Panc1 (cell line): ENCODE data around the gene LRP1B. TPM values are rescaled to one million over a fixed set of nuclear protein-coding genes. Genes with fewer than 3 reads are reported as not detected.

Source experiments
- ATAC-seq: fragments of 200-7000 bp; cut with Tn5 transposase; 2 replicates; pipeline ENCODE4 v1.9.1; 2020; ENCODE audit warnings: mild to moderate bottlenecking, moderate library complexity
- BruUV-seq: library from RNA; stranded (reverse); fragments of 400-500 nt; replicated peaks from 2 replicates; lab custom pipeline; 2021; lab: Mats Ljungman, UMichigan
- CTCF ChIA-PET: fragments of 300-600 bp; sonication (Branson Sonifier 250); formaldehyde crosslinking; loops from one replicate; lab custom pipeline; 2022; ENCODE audit warnings: antibody characterized with exemption; lab: Charles Lee
- POLR2A ChIA-PET: fragments of 300-600 bp; sonication (Branson Sonifier 250); formaldehyde crosslinking; loops from one replicate; lab custom pipeline; 2022; ENCODE audit warnings: antibody characterized with exemption; lab: Charles Lee
- DNase-seq: peaks from one replicate; pipeline ENCODE4 v3.0.0-alpha.2; 2010; ENCODE audit warnings: low read depth, low spot score
- H3K27ac ChIP-seq: 2 replicates; pipeline ENCODE4 v1.5.1; 2011; ENCODE audit warnings: mild to moderate bottlenecking, low read length, inconsistent platforms
- H3K27me3 ChIP-seq: fragments of 200-500 bp; sonication (Bioruptor generic); 2 replicates; pipeline ENCODE4 v1.6.0; 2014; ENCODE audit warnings: low read length, inconsistent platforms; ENCODE audit not compliant: control insufficient read depth, insufficient read depth
- H3K36me3 ChIP-seq: fragments of 200-500 bp; sonication (Bioruptor generic); 2 replicates; pipeline ENCODE4 v1.5.1; 2014; ENCODE audit warnings: inconsistent platforms, mild to moderate bottlenecking, low read length, moderate library complexity; ENCODE audit not compliant: control insufficient read depth, insufficient read depth
- H3K4me1 ChIP-seq: 2 replicates; pipeline ENCODE4 v1.5.1; 2011; ENCODE audit warnings: inconsistent platforms, mild to moderate bottlenecking, low read length, moderate library complexity; ENCODE audit not compliant: control insufficient read depth, insufficient read depth
- H3K4me3 ChIP-seq, 2 experiments: 2 replicates each; pipeline ENCODE4 v1.5.1; 2011 to 2012; ENCODE audit warnings: low read depth in 2 of 2, low read length in 2 of 2, mild to moderate bottlenecking in 2 of 2, inconsistent platforms in 1 of 2, moderate library complexity in 1 of 2
- H3K9me3 ChIP-seq: fragments of 200-500 bp; sonication (Bioruptor generic); 2 replicates; pipeline ENCODE4 v1.5.1; 2014; ENCODE audit warnings: low read depth, mild to moderate bottlenecking, inconsistent platforms, low read length, moderate library complexity; ENCODE audit not compliant: control insufficient read depth, insufficient read depth
- POLR2AphosphoS5 ChIP-seq: IDR thresholded peaks from 2 replicates; pipeline ENCODE4 v1.6.1; 2012; ENCODE audit warnings: mild to moderate bottlenecking, low read depth, low read length, moderate library complexity
- SIN3A ChIP-seq: IDR thresholded peaks from 2 replicates; pipeline ENCODE4 v1.6.1; 2012; ENCODE audit warnings: low read depth, mild to moderate bottlenecking, low read length, moderate library complexity, borderline replicate concordance; ENCODE audit not compliant: insufficient read depth
- TCF7L2 ChIP-seq: IDR thresholded peaks from 2 replicates; pipeline ENCODE4 v1.6.1; 2011; ENCODE audit warnings: mild to moderate bottlenecking, low read depth, low read length, inconsistent platforms
- in situ Hi-C: cut with HindIII; loops from 2 replicates; pipeline ENCODE4 v1.10.0; 2016; ENCODE audit warnings: low sequenced_read_pairs, low pct_unique_long_range_greater_than_20kb
- intact Hi-C: fragments of 100-400 bp; cut with micrococcal nuclease; formaldehyde crosslinking; loops from one replicate; pipeline ENCODE4 v1.10.0; 2022; ENCODE audit not compliant: unreplicated experiment
- total RNA-seq: library from RNA; stranded (reverse); gene quantifications from one replicate; pipeline ENCODE4 v1.2.1, GENCODE V29; 2021; ENCODE audit not compliant: unreplicated experiment
- TF ChIP-seq, protein P1 (sequence below), 2 experiments: IDR thresholded peaks; 2 replicates each; pipeline ENCODE4 v1.6.1; 2011 to 2012; ENCODE audit warnings: low read depth in 2 of 2, control low read depth in 1 of 2, low read length in 1 of 2, mild to moderate bottlenecking in 1 of 2, moderate library complexity in 1 of 2; ENCODE audit not compliant: insufficient read depth in 1 of 2
- TF ChIP-seq, protein P2 (sequence below): fragments of 450-650 bp; IDR thresholded peaks from 2 replicates; pipeline ENCODE4 v1.5.1; 2017; ENCODE audit warnings: mild to moderate bottlenecking

Gene LRP1B
- total RNA-seq, 1 experiment from 2014 or later = 0.54 TPM

DNA sequence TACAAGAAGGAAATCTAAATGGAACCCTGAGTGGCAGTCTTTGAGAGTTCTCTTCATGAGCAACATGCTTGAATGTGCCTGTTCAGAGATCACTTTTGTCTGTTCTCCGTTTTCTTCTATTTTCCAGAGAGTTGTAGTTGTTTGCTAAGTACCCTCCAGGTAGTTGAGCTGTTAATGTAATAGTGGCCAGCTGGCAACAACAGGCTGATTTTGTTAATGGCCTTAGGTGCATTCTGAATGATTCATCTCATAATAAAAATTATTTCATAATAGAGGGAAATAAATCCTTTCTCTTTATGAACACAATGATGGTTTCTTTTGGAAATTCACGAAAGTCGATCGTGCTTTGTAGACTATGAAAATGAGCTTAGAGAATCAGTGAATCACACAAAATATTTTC is 136.8 kb downstream of the LRP1B start:
- TF ChIP-seq TCF7L2 = no peak
- TF ChIP-seq SIN3A = no peak
- TF ChIP-seq, protein P1, sequence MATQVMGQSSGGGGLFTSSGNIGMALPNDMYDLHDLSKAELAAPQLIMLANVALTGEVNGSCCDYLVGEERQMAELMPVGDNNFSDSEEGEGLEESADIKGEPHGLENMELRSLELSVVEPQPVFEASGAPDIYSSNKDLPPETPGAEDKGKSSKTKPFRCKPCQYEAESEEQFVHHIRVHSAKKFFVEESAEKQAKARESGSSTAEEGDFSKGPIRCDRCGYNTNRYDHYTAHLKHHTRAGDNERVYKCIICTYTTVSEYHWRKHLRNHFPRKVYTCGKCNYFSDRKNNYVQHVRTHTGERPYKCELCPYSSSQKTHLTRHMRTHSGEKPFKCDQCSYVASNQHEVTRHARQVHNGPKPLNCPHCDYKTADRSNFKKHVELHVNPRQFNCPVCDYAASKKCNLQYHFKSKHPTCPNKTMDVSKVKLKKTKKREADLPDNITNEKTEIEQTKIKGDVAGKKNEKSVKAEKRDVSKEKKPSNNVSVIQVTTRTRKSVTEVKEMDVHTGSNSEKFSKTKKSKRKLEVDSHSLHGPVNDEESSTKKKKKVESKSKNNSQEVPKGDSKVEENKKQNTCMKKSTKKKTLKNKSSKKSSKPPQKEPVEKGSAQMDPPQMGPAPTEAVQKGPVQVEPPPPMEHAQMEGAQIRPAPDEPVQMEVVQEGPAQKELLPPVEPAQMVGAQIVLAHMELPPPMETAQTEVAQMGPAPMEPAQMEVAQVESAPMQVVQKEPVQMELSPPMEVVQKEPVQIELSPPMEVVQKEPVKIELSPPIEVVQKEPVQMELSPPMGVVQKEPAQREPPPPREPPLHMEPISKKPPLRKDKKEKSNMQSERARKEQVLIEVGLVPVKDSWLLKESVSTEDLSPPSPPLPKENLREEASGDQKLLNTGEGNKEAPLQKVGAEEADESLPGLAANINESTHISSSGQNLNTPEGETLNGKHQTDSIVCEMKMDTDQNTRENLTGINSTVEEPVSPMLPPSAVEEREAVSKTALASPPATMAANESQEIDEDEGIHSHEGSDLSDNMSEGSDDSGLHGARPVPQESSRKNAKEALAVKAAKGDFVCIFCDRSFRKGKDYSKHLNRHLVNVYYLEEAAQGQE (IDR thresholded peaks at IDR 0.05; ENCODE audit: insufficient read depth in 1 of 2, low read depth in 2 of 2, low read length in 1 of 2) = no peak
- no peak for TF ChIP-seq POLR2AphosphoS5
- TF ChIP-seq, protein P2, sequence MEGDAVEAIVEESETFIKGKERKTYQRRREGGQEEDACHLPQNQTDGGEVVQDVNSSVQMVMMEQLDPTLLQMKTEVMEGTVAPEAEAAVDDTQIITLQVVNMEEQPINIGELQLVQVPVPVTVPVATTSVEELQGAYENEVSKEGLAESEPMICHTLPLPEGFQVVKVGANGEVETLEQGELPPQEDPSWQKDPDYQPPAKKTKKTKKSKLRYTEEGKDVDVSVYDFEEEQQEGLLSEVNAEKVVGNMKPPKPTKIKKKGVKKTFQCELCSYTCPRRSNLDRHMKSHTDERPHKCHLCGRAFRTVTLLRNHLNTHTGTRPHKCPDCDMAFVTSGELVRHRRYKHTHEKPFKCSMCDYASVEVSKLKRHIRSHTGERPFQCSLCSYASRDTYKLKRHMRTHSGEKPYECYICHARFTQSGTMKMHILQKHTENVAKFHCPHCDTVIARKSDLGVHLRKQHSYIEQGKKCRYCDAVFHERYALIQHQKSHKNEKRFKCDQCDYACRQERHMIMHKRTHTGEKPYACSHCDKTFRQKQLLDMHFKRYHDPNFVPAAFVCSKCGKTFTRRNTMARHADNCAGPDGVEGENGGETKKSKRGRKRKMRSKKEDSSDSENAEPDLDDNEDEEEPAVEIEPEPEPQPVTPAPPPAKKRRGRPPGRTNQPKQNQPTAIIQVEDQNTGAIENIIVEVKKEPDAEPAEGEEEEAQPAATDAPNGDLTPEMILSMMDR = no peak
- no peak for DNase-seq
- in situ Hi-C loops (no loop called here), intact Hi-C loops (no loop called here)
- H3K4me3 ChIP-seq = no peak overlapping the region
- no peaks in the 10 kb centered on the region for H3K27me3 ChIP-seq
- ATAC-seq = no peak
- no peaks in the 10 kb centered on the region for H3K4me1 ChIP-seq
- H3K36me3 ChIP-seq = no peaks in the 10 kb centered on the region
- ChIA-PET CTCF (no interaction called here), POLR2A (no interaction called here)
- no peak overlapping the region for H3K27ac ChIP-seq
- no TSS peak for BruUV-seq
- H3K9me3 ChIP-seq = no peaks in the 10 kb centered on the region

DNA sequence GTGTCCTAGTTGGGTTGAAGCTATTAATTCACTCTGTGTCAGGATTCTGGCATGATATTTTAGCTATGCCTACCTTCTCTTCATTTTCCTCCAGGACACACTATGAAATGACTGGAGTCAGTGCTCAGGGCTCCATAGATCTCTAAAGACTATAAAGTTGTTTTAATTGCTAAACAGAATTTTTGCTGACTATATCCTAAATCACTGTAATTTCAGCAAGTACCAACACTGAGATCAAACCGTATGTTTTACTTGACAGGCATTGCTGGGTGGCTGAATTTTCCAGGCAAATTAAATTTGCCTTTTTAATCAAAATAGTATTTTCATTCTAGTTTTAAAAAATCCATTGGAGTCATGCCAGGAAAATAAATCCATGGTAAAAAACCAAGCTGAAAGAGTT is 138.1 kb downstream of the LRP1B start:
- Histone ChIP-seq H3K4me3 (no peak overlapping the region), H3K27ac (no peak overlapping the region), H3K27me3 (no peaks in the 10 kb centered on the region), H3K9me3 (no peaks in the 10 kb centered on the region), H3K36me3 (no peaks in the 10 kb centered on the region), H3K4me1 (no peaks in the 10 kb centered on the region)
- CTCF ChIA-PET = no interaction called here
- no TSS peak for BruUV-seq
- in situ Hi-C loops (no loop called here), intact Hi-C loops (no loop called here)
- ATAC-seq = no peak
- no peak for TF ChIP-seq SIN3A
- TF ChIP-seq, protein P1 (IDR thresholded peaks at IDR 0.05; ENCODE audit: insufficient read depth in 1 of 2, low read depth in 2 of 2, low read length in 1 of 2) = no peak
- TF ChIP-seq TCF7L2 = no peak
- TF ChIP-seq, protein P2 = no peak
- TF ChIP-seq POLR2AphosphoS5 = no peak
- no peak for DNase-seq
- POLR2A ChIA-PET = no interaction called here
